ENCODE results near the gene ALK.

GRCh38 chr2:29831560-29831959, 89.8 kb downstream of the ALK start:
- TF ChIP-seq, protein P1, sequence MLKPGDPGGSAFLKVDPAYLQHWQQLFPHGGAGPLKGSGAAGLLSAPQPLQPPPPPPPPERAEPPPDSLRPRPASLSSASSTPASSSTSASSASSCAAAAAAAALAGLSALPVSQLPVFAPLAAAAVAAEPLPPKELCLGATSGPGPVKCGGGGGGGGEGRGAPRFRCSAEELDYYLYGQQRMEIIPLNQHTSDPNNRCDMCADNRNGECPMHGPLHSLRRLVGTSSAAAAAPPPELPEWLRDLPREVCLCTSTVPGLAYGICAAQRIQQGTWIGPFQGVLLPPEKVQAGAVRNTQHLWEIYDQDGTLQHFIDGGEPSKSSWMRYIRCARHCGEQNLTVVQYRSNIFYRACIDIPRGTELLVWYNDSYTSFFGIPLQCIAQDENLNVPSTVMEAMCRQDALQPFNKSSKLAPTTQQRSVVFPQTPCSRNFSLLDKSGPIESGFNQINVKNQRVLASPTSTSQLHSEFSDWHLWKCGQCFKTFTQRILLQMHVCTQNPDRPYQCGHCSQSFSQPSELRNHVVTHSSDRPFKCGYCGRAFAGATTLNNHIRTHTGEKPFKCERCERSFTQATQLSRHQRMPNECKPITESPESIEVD (tag by site-specific recombination; IDR thresholded peaks at IDR 0.05) = no peak
- no peak for TF ChIP-seq CTCF (tag by site-specific recombination; IDR thresholded peaks at IDR 0.05)
- TF ChIP-seq SP2 (tag by site-specific recombination; IDR thresholded peaks at IDR 0.05) = no peak
- no peak for TF ChIP-seq ZNF239 (tag by site-specific recombination; IDR thresholded peaks at IDR 0.05)
- no peak for TF ChIP-seq ZNF416 (tag by site-specific recombination; IDR thresholded peaks at IDR 0.05)
- no peak for TF ChIP-seq ZBTB17 (tag by site-specific recombination; IDR thresholded peaks at IDR 0.05)
- TF ChIP-seq ZNF670 (tag by site-specific recombination; IDR thresholded peaks at IDR 0.05; ENCODE audit: low read depth) = no peak

All from HEK293 (cell line).